Stimulated activated CD8-positive, alpha-beta memory T cell treated with anti-CD3 and anti-CD28 coated beads, Interleukin-4, amount 100 ng/mL, for 4 hours (primary cell): ENCODE results near the gene SASH1.
"Not testable (repeated sequence)": the region's sequence is repeated elsewhere in the genome, so short reads cannot be mapped to it uniquely, and the experiment has no call there.

Source experiments
- DNase-seq, 2 donors: peaks; one replicate each; pipeline ENCODE4 v3.0.0-alpha.2; 2020; ENCODE audit warnings: low read depth in 2 of 2, low spot score in 1 of 2

Gene SASH1

DNA sequence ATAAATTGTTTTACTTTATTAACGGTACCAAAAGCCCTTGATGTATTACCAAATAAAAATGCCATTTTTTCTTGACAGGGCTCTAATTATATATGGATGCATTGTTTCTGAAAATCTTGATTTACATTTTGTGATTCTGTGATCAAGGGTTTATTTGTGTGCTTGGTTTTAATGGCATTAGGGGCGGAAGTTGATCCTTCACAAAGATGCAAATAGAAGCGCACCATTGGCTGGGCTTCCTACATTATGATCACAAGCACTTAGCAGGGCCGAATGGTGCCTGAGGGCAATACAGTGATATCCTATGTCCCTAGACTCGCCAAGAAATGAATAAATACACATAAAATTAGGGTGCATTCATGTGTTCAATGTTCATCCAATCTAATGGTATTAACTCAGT is 231.3 kb downstream of the SASH1 start:
- DNase-seq: no peak

DNA sequence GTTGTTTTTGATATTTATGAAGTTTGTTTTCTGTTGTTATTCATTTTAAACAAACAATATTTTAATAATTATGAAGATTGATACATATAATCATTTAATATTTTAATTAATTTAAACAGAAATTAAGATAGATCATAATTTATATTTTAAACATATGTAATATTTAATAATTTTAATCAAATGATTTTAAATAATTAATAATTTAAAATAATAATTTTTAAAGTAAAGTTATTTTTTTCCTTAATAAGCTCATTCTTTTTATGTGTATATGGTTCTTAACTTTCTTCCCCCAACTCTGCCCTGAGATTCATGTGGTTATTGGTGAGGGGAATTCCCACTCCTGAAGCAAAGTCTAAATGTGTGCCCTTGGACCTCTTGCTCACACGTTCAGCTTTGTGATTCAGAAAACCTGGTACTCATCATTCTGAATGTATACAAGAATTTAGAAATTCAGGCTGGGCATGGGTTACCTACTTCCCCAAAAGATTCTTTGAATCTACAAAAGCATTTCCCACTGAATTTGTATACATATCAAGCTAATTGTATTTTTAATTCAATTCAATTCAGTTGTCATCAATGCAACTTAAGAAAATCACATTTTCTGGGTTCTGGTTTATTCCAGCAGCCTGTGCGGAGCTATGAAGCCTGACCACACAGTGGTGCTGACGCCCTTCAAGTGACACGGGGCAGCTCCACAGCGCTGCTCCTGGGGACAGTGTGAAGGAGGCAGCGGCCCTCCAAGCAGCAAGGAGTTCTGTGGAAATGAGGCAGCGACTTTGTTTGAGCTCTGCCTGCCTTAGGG is 235.2 kb downstream of the SASH1 start:
- no peak for DNase-seq

DNA sequence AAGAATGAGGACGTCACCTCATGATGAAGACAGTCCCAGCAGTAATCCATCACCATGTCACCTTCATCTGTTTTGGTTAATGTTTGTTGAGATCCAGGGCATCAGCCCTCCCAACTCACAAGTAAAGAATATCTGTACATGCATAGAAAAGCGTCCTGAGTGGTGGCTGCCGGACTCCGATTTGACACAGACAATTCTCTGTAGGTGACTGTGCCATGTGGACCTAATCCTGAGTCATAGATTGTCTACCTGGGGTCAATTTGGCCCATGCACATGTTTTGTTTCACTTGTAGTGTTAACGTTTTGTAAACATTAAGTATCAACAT is 235.8 kb downstream of the SASH1 start:
- no peak for DNase-seq

DNA sequence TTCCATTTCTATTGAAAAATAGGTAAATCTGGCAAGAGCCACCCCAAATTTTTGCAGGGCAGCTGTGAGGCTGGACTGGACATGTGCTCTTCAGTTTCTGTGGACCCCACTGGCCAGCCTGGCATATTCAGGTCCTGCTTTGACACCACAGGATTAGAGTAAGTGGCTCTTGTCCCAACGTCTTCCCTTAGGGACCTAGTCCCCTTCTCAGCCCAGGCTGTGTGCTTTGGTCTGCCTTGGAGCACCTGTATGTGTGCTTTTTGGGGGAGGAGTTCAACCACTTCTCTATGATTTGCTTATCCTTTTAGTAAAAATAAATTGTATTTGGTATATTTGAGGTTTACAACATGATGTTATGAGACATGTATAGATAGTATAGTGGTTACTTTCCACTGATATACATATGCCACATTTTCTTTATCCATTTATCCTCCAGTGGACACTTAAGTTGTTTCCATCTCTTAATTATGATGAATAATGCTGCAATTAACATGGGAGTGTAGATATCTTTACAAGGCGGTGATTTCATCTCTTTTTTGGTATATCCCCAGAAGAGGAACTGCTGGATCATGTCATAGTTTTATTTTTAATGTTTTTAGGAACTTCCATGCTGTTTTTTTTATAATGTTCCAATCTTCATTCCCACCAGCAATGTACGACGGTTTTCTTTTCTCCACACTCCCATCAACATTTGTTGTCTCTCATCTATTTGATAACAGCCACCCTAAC is 236.4 kb downstream of the SASH1 start:
- DNase-seq: no peak

DNA sequence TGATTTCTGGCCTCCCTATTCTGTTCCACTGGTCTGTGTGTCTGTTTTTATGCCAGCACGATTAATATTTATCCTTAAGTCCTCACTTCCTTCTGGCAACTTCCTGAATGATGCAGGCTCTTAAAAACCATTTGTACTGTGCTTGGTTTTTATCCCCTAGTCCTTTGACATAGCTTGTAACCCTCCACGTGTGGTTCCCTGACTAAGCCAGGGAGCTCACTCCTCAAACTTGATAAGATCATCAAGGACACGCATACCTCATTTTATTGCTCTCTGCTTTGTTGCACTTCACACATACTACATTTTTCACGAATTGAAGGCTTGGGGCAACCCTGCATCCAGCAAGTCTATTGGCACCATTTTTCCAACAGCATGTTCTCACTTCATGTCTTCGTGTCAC is 237.8 kb downstream of the SASH1 start:
- DNase-seq: no peak

DNA sequence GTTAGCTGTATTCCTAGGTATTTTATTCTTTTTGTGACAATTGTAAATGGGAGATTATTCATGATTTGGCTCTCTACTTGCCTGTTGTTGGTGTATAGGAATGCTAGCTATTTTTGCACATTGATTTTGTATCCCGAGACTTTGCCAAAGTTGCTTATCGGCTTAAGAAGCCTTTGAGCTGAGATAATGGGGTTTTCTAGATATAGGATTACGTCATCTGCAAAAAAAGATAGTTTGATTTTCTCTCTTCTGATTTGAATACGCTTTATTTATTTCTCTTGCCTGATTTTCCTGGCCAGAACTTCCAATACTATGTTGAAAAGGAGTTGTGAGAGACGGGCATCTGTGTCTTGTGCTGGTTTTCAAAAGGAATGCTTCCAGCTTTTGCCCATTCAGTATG is 241.0 kb downstream of the SASH1 start:
- no peak for DNase-seq

DNA sequence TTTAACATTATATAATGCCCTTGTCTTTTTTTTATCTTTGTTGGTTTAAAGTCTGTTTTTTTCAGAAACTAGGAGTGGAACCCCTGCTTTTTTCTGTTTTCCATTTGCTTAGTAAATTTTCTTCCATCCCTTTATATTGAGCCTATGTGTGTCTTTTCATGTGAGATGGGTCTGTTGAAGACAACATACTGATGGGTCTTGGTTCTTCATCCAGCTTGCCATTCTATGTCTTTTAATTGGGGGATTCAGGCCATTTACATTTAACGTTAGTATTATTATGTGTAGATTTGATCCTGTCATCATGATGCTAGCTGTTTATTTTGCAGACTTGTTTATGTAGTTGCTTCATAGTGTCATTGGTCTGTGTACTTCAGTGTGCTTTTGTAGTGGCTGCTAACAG is 243.0 kb downstream of the SASH1 start:
- DNase-seq: not testable (repeated sequence)

DNA sequence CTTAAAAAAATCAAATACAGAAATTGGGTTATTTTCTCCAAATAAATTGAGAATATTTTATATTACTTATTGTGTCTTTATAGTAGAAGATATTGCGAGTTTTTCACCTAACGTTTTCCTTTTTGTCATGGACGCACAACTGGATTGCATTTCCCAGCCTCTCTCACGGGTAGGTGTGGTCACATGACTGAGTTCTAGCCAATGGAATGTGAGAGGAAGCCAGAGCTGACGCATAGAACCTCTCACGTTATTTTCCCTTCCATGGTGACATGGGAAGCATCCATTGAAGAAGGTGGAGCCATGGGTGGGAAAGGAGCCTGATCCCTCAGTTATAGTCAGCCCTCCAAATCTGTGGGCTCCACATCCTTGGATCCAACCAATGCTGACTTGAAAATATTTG is 248.2 kb downstream of the SASH1 start:
- no peak for DNase-seq

DNA sequence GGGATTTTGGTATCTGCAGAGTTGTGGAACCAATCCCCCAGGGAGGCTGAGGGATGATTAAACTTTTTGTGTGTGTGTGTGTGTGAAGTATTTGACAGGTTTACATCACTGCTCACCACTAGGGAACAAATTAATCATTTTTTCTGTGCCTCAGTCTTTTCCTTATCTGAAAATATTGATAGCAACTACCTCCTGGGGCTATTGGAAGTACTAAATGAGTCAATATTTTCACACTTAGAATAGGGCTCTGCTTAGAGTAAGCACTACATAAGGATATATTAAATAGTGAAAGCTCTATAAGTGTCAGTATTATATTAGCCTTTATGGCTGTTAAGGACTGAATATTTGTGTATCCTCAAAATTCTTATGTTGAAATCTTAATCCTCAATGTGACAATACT is 249.0 kb downstream of the SASH1 start:
- DNase-seq: no peak

DNA sequence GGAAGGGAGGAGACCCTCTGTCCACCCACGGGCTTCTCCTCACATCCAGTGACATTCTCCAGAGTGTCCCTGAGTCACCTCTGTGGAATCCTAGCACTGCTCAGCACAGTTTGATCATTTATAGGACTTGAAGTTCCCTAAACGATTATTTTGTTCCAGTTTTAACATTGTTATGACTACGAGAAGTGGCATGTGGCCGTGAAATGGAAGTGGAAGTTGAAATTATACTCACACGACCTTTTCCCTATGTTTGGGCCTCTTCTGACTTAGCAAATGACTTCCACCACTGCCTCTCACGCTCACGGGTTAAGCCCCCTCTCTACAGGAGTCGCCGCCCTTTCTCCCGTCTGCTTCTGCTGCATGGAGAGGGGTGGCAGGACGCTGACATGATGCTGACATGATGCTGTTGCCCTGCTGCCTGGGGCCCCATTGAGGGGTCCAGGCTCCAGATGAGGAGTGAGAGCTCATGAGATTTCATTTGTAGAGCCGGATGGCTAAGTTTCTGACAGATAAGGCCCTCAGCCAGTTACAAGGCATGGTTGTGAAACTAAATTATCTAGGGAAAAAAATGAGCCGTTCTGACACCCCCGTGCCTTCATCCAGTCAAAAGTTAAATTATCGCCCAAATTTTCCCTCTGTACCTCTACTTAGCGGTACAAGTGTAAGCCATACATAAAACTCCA is 250.6 kb downstream of the SASH1 start:
- DNase-seq: no peak

DNA sequence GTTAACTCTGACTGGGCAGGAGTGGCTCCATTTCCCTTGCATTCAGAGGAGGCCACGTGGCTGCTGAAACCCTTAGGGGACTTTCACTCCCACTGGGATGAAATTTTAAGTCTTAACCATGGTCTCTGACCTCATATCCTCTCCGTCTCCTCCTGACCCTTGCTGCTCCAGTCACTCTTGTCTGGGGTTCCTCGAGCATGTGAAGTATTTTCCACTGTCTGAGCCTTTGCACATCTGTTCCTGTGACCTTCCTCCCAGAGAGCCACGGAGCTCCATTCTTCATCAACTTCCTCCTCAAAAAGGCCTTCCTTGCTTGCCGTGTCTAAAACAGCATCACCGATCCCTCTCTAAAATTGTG is 251.2 kb downstream of the SASH1 start:
- DNase-seq: no peak

DNA sequence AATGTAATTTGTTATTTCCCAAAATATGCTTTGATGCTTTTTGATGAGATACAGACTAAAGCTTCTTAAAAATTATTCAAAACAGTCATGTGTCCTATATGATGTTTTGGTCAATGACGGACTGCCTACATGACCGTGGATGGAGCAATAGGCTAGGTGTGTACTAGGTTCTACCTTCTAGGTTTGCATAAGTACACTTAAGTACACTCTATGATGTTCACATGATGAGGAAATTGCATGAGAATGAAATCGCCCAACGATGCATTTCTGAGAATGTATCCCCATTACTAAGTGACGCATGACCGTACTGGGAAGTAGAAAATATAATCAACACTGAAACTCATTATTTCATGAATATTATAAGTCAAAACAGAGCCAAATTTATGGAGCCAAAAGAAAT is 252.9 kb downstream of the SASH1 start:
- DNase-seq: no peak

DNA sequence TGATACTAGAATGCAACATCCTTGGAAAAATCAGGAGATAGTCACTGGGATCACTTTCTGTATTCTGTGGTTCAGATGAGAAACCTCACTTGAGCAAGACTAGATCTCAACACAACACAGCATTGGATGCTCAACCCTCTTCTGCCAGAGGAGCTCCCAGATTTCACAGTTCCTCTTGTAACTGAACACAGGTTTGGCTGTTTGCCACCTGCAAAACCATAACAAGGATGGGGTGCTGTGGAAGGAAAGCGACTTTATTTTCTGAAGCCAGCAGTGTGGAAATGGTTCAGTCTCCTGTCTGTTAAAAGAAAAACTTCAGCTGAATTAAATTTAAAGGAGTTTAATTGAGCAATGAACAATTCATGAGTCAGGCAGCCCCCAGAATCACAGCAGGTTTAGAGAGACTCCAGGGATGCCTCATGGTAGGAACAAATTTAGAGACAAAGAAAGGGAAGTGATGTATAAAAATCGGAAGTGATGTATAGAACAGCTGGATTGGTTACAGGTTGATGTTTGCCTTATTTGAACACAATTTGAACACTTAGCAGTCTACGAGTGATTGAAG is 254.3 kb downstream of the SASH1 start:
- DNase-seq: no peak

DNA sequence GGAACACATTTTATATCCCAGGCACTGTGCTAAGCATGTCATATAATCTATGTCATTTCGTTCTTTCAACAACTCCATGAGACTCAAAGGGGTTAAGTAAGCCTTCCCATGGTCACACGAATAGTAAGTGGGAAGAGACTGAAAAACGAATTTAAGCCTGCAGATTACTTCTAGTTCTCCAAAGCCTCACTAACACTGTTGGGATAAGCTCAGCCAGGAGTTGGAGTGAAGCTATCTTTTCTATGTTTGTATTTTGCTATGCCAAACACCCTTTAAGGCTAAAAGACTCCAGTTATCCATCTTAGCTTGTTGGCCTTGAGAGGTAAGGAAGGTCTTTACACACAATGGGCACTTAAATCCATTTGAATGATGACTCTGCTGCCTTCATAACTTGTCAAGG is 256.1 kb downstream of the SASH1 start:
- no peak for DNase-seq

DNA sequence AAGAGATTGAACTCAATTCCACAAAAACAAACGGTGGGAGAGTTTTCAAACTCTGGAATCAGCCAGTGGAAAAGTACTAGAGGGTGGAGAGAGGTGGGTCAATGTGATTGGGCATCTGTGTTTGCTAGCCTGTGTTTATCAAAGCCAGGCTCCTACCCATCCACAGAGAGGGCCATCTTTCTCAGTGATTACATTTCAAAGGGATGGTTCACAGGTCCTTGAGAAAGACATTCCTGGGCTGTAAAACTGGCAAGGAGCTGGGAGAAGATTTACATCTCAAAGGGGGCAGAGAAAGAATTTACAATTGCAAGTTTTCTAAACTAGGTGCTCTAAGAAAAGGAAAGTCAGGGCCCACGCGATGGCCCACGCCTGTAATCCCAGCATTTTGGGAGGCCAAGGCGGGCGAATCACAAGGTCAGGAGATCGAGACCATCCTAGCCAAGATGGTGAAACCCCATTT is 257.4 kb downstream of the SASH1 start:
- DNase-seq: no peak
